K562 (cell line): ENCODE results near the gene STIM1. TPM values are rescaled to one million over a fixed set of nuclear protein-coding genes. Genes with fewer than 3 reads are reported as not detected.

Experiments used
- ATAC-seq: fragments of 200-7000 bp; cut with Tn5 transposase; 3 replicates; pipeline ENCODE4 v1.9.1; 2020; ENCODE audit warnings: moderate library complexity
- BruUV-seq: library from RNA; stranded (reverse); fragments of 400-500 nt; replicated peaks from 2 replicates; lab custom pipeline; 2021; lab: Mats Ljungman, UMichigan
- CTCF ChIA-PET: fragments of 300-600 bp; formaldehyde crosslinking; extraction: SDS; loops from one replicate; lab custom pipeline; 2021; ENCODE audit warnings: low intra/inter-chr PET ratio; lab: Yijun Ruan, JAX
- POLR2A ChIA-PET: fragments of 300-600, 350-650 bp; sonication (Branson Sonifier 250); formaldehyde crosslinking; extraction: SDS; loops from one replicate; lab custom pipeline; 2021; ENCODE audit warnings: antibody characterized with exemption, inconsistent platforms; lab: Yijun Ruan, JAX
- DNase-seq, 4 experiments: peaks; one replicate each; pipeline versions ENCODE4 v3.0.0 to v3.0.0-alpha.2; 2011 to 2018; ENCODE audit warnings: low spot score in 3 of 4, mixed read lengths in 3 of 4; ENCODE audit errors: extremely low read depth in 1 of 4
- FAIRE-seq: peaks from 2 replicates; lab custom pipeline; 2011; peaks lifted over from hg19 to GRCh38; lab: Jason Lieb, UNC
- H2AFZ ChIP-seq: 2 replicates; pipeline ENCODE4 v1.6.0; 2011; ENCODE audit warnings: low read depth, low read length, control low read depth, inconsistent platforms
- H3K27ac ChIP-seq: fragments of 200-600 bp; 3 replicates; pipeline ENCODE4 v1.8.0; 2011; ENCODE audit warnings: low read depth, mild to moderate bottlenecking, control low read depth, inconsistent platforms, low read length, moderate library complexity, mixed read lengths; ENCODE audit errors: extremely low read depth
- H3K27me3 ChIP-seq, 2 experiments: fragments of 300-600 bp in 1 of 2; 2 replicates in 1 of 2; 3 replicates in 1 of 2; pipeline versions ENCODE4 v1.6.0 to v1.8.0; 2011; ENCODE audit warnings: inconsistent platforms in 2 of 2, low read length in 2 of 2, mild to moderate bottlenecking in 1 of 2, mixed read lengths in 1 of 2, moderate library complexity in 1 of 2; ENCODE audit not compliant: control insufficient read depth in 2 of 2, insufficient read depth in 2 of 2
- H3K36me3 ChIP-seq: fragments of 300-600 bp; 3 replicates; pipeline ENCODE4 v1.8.0; 2011; ENCODE audit warnings: mild to moderate bottlenecking, low read length, inconsistent platforms; ENCODE audit not compliant: control insufficient read depth, insufficient read depth
- H3K4me1 ChIP-seq, 2 experiments: fragments of 200-600 bp in 1 of 2; replicated peaks in 1 of 2; 2 replicates in 1 of 2; 3 replicates in 1 of 2; pipeline versions ENCODE4 v1.5.1 to v1.8.0; 2011; ENCODE audit warnings: inconsistent platforms in 2 of 2, low read length in 2 of 2, mild to moderate bottlenecking in 1 of 2, mixed read lengths in 1 of 2, moderate library complexity in 1 of 2; ENCODE audit not compliant: control insufficient read depth in 2 of 2, insufficient read depth in 2 of 2
- H3K4me2 ChIP-seq: 2 replicates; pipeline ENCODE4 v1.6.1; 2011; ENCODE audit warnings: low read length, control low read depth, inconsistent platforms, mixed read lengths; ENCODE audit not compliant: insufficient read depth
- H3K4me3 ChIP-seq: fragments of 200-600 bp; sonication (generic), shearing (Covaris generic); 2 replicates; pipeline ENCODE4 v1.5.1; 2016; ENCODE audit warnings: control low read depth, inconsistent platforms
- H3K79me2 ChIP-seq: fragments of 200-600 bp; 3 replicates; pipeline ENCODE4 v1.8.0; 2011; ENCODE audit warnings: low read length, inconsistent platforms; ENCODE audit not compliant: control insufficient read depth, insufficient read depth
- H3K9ac ChIP-seq, 2 experiments: 2 replicates each; pipeline versions ENCODE4 v1.6.0 to v1.6.1; 2011; ENCODE audit warnings: low read depth in 2 of 2, low read length in 2 of 2, control low read depth in 1 of 2, inconsistent platforms in 1 of 2, mild to moderate bottlenecking in 1 of 2, mixed read lengths in 1 of 2; ENCODE audit not compliant: insufficient read depth in 1 of 2
- H3K9me1 ChIP-seq: one replicate; pipeline ENCODE4 v1.6.0; 2011; ENCODE audit warnings: inconsistent platforms, mild to moderate bottlenecking, low read length, moderate library complexity; ENCODE audit not compliant: control insufficient read depth, insufficient read depth
- H3K9me3 ChIP-seq: replicated peaks from 2 replicates; pipeline ENCODE4 v1.5.1; 2011; ENCODE audit warnings: low read depth, low read length, inconsistent platforms; ENCODE audit not compliant: control insufficient read depth, insufficient read depth
- H4K20me1 ChIP-seq: replicated peaks from 2 replicates; pipeline ENCODE4 v1.6.1; 2011; ENCODE audit warnings: low read length, inconsistent platforms, mixed read lengths; ENCODE audit not compliant: control insufficient read depth, insufficient read depth
- CCAR2 ChIP-seq: fragments of 200-400 bp; formaldehyde crosslinking; IDR thresholded peaks from 2 replicates; pipeline ENCODE4 v1.6.1; 2017; ENCODE audit warnings: mild to moderate bottlenecking, low read depth, low read length
- CCNT2 ChIP-seq: IDR thresholded peaks from 2 replicates; pipeline ENCODE4 v1.6.1; 2011; ENCODE audit warnings: borderline replicate concordance, low read depth, mild to moderate bottlenecking, moderate library complexity, mixed read lengths, low read length; ENCODE audit not compliant: insufficient read length; ENCODE audit errors: extremely low read depth
- EHMT2 ChIP-seq: fragments of 450-650 bp; IDR thresholded peaks from 2 replicates; pipeline ENCODE4 v1.6.1; 2018; ENCODE audit warnings: antibody characterized with exemption
- GATAD2B ChIP-seq: fragments of 450-650 bp; IDR thresholded peaks from 2 replicates; pipeline ENCODE4 v1.6.1; 2017; ENCODE audit warnings: mild to moderate bottlenecking, borderline replicate concordance
- PRPF4 ChIP-seq: fragments of 200-400 bp; formaldehyde crosslinking; IDR thresholded peaks from one replicate; pipeline ENCODE4 v1.6.1; 2017; ENCODE audit warnings: low read length, low read depth, mild to moderate bottlenecking; ENCODE audit not compliant: insufficient read depth, poor library complexity, severe bottlenecking
- ZNF695 ChIP-seq: fragments of 450-650 bp; formaldehyde crosslinking; IDR thresholded peaks from 2 replicates; pipeline ENCODE4 v1.4.0; 2020; ENCODE audit warnings: mild to moderate bottlenecking, moderate library complexity
- in situ Hi-C: fragments of 300-500 bp; cut with MboI; formaldehyde crosslinking; loops from 4 replicates; pipeline ENCODE4 v1.15.0; 2018; ENCODE audit warnings: inconsistent platforms, mixed read lengths
- intact Hi-C: fragments of 100-400 bp; cut with micrococcal nuclease; formaldehyde crosslinking; loops from 2 replicates; pipeline ENCODE4 v1.14.2; 2022
- polyA plus RNA-seq, 8 experiments: library from polyadenylated mRNA; depleted of rRNA in 4 of 8; stranded (reverse) in 5 of 8; unstranded in 3 of 8; fragments of >200 nt; fragmentation: Nextera tagmentation in 2 of 8; fragmentation: Illumina TruSeq in 1 of 8; extraction: Ambion mirVana in 2 of 8; extraction: Trizol in 1 of 8; gene quantifications; 2 replicates each; pipeline versions ENCODE4 v1.2.1 to v1.2.3, GENCODE V29; 2011 to 2014; ENCODE audit warnings: inconsistent platforms in 1 of 8, missing spikeins in 1 of 8
- total RNA-seq, 7 experiments: library from RNA; depleted of rRNA in 6 of 7; stranded (reverse); fragments of >200 nt in 6 of 7; fragmentation: Illumina TruSeq in 2 of 7; extraction: Trizol in 2 of 7; gene quantifications; 2 replicates each; pipeline versions ENCODE4 v1.2.1 to v1.2.3, GENCODE V29; 2011 to 2021; ENCODE audit warnings: low replicate concordance in 1 of 7
- TF ChIP-seq, protein P1 (sequence below), 2 experiments: fragments of 450-650 bp; formaldehyde crosslinking in 1 of 2; IDR thresholded peaks; 2 replicates each; pipeline versions ENCODE4 v1.4.0 to v1.6.1; 2014 to 2020; ENCODE audit warnings: mild to moderate bottlenecking in 2 of 2, borderline replicate concordance in 1 of 2, low read depth in 1 of 2

STIM1 gene
- total and polyA plus RNA-seq, 9 of the 15 experiments (the other 6 are each of a cell fraction or from before 2014, with no cell fraction given) = 7.7 to 50.5 (median 22.5) TPM

DNA sequence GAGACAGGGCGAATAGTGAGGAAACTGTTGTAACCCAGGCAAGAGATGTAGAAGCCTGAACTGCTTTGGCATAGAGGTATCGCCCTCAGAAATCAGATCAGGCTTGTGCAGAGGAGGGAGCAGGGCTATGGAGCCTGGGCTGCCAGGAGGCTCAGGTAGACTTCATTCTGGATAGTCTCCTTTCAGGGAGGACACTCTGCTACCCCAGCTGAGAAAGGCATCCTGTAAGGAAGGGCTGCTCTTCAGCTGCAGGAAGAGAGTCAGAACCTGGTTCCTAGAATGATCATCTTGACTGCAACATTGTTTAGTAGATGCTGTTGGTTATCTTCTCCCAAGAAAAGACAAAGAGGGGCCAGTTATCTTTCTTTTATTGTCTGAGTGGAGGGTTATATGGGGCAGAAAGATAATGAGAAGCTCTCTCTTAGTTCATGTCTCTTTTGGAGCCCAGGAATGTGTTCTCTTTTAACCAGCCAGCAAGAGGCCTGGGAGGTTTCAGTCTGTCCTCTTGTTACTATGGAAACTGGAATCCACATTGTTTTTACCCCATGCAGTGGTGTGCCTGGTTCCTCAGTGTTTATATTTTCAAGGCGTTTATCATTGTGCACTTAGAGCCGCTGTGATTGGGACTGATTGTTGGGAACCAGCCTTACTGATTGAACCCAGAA lies 95.7 kb downstream of the STIM1 start (continued):
- TF ChIP-seq ZNF695 (no peak), GATAD2B (no peak), PRPF4 (no peak)

DNA sequence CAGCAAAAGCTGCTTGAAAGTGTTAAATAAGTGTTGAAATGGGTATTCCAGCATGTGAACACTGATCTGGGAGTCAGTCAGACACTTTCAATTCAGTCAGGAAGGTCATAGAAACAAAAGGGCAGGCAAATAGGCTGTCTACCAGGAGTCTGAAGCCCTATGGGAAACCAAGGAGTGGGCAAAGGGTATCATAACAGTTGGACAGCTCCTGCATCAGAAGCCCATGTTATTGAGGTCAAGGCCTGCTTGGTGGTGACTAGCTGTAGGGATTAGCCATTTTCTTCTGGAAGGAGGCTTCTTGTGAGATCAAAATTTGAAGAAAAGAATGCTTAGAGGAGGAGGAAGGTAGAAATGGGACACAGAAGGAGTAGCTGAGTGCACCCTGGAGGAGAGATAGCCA lies 97.3 kb downstream of the STIM1 start:
- intact Hi-C loops = no loop called here
- ChIA-PET CTCF (no interaction called here), POLR2A (interaction anchor here (0.8 to 2.9 kb wide), 4 partner anchors 15 to 102 kb away, joined by 3 to 13 read pairs (median 4); no protein-coding TSS in a partner anchor)
- Histone ChIP-seq H3K9me1 (peaks cover 6% of the 10 kb centered on the region), H2AFZ (no peak overlapping the region), H3K4me3 (no peak overlapping the region), H3K9me3 (no peaks in the 10 kb centered on the region), H3K79me2 (peaks cover 42% of the 10 kb centered on the region), H4K20me1 (peaks cover 4% of the 10 kb centered on the region; the same call in 1 of the 2 replicates), H3K27ac (no peak overlapping the region), H3K4me1 (peaks cover 19 to 49% of the 10 kb centered on the region in 2 experiments), H3K9ac (no peak overlapping the region), H3K4me2 (no peak overlapping the region), H3K36me3 (no peaks in the 10 kb centered on the region), H3K27me3 (no peaks in the 10 kb centered on the region)
- FAIRE-seq (no peak), DNase-seq (no peak), ATAC-seq (no peak)
- in situ Hi-C loops = no loop called here
- TF ChIP-seq EHMT2 = peak; percentile 79; the same call in 1 of the 2 replicates
- no peak for TF ChIP-seq CCNT2
- TF ChIP-seq, protein P1, sequence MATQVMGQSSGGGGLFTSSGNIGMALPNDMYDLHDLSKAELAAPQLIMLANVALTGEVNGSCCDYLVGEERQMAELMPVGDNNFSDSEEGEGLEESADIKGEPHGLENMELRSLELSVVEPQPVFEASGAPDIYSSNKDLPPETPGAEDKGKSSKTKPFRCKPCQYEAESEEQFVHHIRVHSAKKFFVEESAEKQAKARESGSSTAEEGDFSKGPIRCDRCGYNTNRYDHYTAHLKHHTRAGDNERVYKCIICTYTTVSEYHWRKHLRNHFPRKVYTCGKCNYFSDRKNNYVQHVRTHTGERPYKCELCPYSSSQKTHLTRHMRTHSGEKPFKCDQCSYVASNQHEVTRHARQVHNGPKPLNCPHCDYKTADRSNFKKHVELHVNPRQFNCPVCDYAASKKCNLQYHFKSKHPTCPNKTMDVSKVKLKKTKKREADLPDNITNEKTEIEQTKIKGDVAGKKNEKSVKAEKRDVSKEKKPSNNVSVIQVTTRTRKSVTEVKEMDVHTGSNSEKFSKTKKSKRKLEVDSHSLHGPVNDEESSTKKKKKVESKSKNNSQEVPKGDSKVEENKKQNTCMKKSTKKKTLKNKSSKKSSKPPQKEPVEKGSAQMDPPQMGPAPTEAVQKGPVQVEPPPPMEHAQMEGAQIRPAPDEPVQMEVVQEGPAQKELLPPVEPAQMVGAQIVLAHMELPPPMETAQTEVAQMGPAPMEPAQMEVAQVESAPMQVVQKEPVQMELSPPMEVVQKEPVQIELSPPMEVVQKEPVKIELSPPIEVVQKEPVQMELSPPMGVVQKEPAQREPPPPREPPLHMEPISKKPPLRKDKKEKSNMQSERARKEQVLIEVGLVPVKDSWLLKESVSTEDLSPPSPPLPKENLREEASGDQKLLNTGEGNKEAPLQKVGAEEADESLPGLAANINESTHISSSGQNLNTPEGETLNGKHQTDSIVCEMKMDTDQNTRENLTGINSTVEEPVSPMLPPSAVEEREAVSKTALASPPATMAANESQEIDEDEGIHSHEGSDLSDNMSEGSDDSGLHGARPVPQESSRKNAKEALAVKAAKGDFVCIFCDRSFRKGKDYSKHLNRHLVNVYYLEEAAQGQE (IDR thresholded peaks at IDR 0.05; ENCODE audit: borderline replicate concordance) = peak; percentile 74
- TF ChIP-seq, protein P1 (CRISPR knock-in tag; IDR thresholded peaks at IDR 0.05; ENCODE audit: low read depth) = no peak
- no peak for TF ChIP-seq CCAR2
- no TSS peak for BruUV-seq
